Astrocyte (in vitro differentiated cells and primary cell): ENCODE measurements around the gene VGLL3. TPM values are rescaled to one million over a fixed set of nuclear protein-coding genes. Genes with fewer than 3 reads are reported as not detected.

Source experiments
- DNase-seq: peaks from one replicate; pipeline ENCODE4 v3.0.0-alpha.2; 2010; ENCODE audit warnings: low read depth
- FAIRE-seq: peaks from 2 replicates; lab custom pipeline; 2011; peaks lifted over from hg19 to GRCh38; lab: Jason Lieb, UNC
- H2AFZ ChIP-seq: 2 replicates; pipeline ENCODE4 v1.6.0; 2012; ENCODE audit warnings: low read depth, low read length, inconsistent platforms
- H3K27ac ChIP-seq: 2 replicates; pipeline ENCODE4 v1.5.1; 2011; ENCODE audit warnings: low read depth, low read length, inconsistent platforms
- H3K27me3 ChIP-seq: 2 replicates; pipeline ENCODE4 v1.6.0; 2011; ENCODE audit warnings: low read length, inconsistent platforms; ENCODE audit not compliant: insufficient read depth
- H3K36me3 ChIP-seq: 2 replicates; pipeline ENCODE4 v1.5.1; 2011; ENCODE audit warnings: low read length, inconsistent platforms; ENCODE audit not compliant: insufficient read depth
- H3K4me1 ChIP-seq: 2 replicates; pipeline ENCODE4 v1.5.1; 2011; ENCODE audit warnings: low read length, inconsistent platforms; ENCODE audit not compliant: insufficient read depth
- H3K4me2 ChIP-seq: 2 replicates; pipeline ENCODE4 v1.6.0; 2012; ENCODE audit warnings: low read length, inconsistent platforms
- H3K4me3 ChIP-seq: 2 replicates; pipeline ENCODE4 v1.5.1; 2011; ENCODE audit warnings: low read depth, mild to moderate bottlenecking, low read length, inconsistent platforms; ENCODE audit not compliant: insufficient read depth
- H3K79me2 ChIP-seq: 2 replicates; pipeline ENCODE4 v1.6.0; 2012; ENCODE audit warnings: mild to moderate bottlenecking, low read length, inconsistent platforms; ENCODE audit not compliant: insufficient read depth
- H3K9ac ChIP-seq: 2 replicates; pipeline ENCODE4 v1.6.0; 2012; ENCODE audit warnings: mild to moderate bottlenecking, low read length, inconsistent platforms
- H3K9me3 ChIP-seq: 2 replicates; pipeline ENCODE4 v1.5.1; 2012; ENCODE audit warnings: low read depth, mild to moderate bottlenecking, low read length, inconsistent platforms; ENCODE audit not compliant: insufficient read depth
- H4K20me1 ChIP-seq: 2 replicates; pipeline ENCODE4 v1.6.0; 2012; ENCODE audit warnings: low read length, inconsistent platforms; ENCODE audit not compliant: insufficient read depth
- H3K27ac Mint-ChIP-seq: one replicate; pipeline ENCODE4 v1.8.0; 2021; ENCODE audit warnings: mild to moderate bottlenecking, mixed read lengths; ENCODE audit not compliant: unreplicated experiment
- H3K27me3 Mint-ChIP-seq: one replicate; pipeline ENCODE4 v1.8.0; 2021; ENCODE audit warnings: low read depth, mixed read lengths; ENCODE audit not compliant: unreplicated experiment
- H3K36me3 Mint-ChIP-seq: one replicate; pipeline ENCODE4 v1.8.0; 2021; ENCODE audit warnings: low read depth, mixed read lengths; ENCODE audit not compliant: unreplicated experiment
- H3K4me1 Mint-ChIP-seq: one replicate; pipeline ENCODE4 v1.8.0; 2021; ENCODE audit warnings: low read depth, mixed read lengths; ENCODE audit not compliant: unreplicated experiment
- H3K4me3 Mint-ChIP-seq: one replicate; pipeline ENCODE4 v1.8.0; 2021; ENCODE audit warnings: mild to moderate bottlenecking, moderate library complexity, mixed read lengths; ENCODE audit not compliant: unreplicated experiment
- H3K9me3 Mint-ChIP-seq: one replicate; pipeline ENCODE4 v1.8.0; 2021; ENCODE audit warnings: mild to moderate bottlenecking, mixed read lengths; ENCODE audit not compliant: unreplicated experiment
- CTCF ChIP-seq: IDR thresholded peaks from 2 replicates; pipeline ENCODE4 v1.5.1; 2011; ENCODE audit warnings: low read depth, mild to moderate bottlenecking, inconsistent platforms, low read length, moderate library complexity; ENCODE audit not compliant: insufficient read depth
- EZH2 ChIP-seq: IDR thresholded peaks from 2 replicates; pipeline ENCODE4 v1.6.1; 2012; ENCODE audit warnings: mild to moderate bottlenecking, low read length, inconsistent platforms; ENCODE audit not compliant: insufficient read depth
- total RNA-seq: library from RNA; stranded (reverse); gene quantifications from 2 replicates; pipeline ENCODE4 v1.2.1, GENCODE V29; 2021

VGLL3 gene
- total RNA-seq, 1 donor from 2014 or later: 63.7 TPM

- H3K9me3 Mint-ChIP-seq: no peaks in the 10 kb centered on the region
- H4K20me1 ChIP-seq: no peaks in the 10 kb centered on the region
- no peaks in the 10 kb centered on the region for H3K36me3 Mint-ChIP-seq
- no peak overlapping the region for H3K9ac ChIP-seq
- no peaks in the 10 kb centered on the region for H3K9me3 ChIP-seq
- no peaks in the 10 kb centered on the region for H3K27me3 ChIP-seq
- no peak overlapping the region for H3K4me3 ChIP-seq
- no peak overlapping the region for H3K4me2 ChIP-seq
- no peaks in the 10 kb centered on the region for H3K79me2 ChIP-seq
- peak overlapping the region; percentile 30 for H3K27ac ChIP-seq
- H3K4me1 Mint-ChIP-seq: peaks cover 18% of the 10 kb centered on the region
- peak; percentile 8 for DNase-seq
- peaks cover 8% of the 10 kb centered on the region for H3K4me1 ChIP-seq
- TF ChIP-seq EZH2: no peak
- no peak for TF ChIP-seq CTCF
- no peak overlapping the region for H2AFZ ChIP-seq
- no peak for FAIRE-seq
- H3K4me3 Mint-ChIP-seq: no peak overlapping the region
- H3K36me3 ChIP-seq: no peaks in the 10 kb centered on the region
- no peaks in the 10 kb centered on the region for H3K27me3 Mint-ChIP-seq
- no peak overlapping the region for H3K27ac Mint-ChIP-seq
Observed at GRCh38 chr3:86921971-86922680, 68.8 kb downstream of the VGLL3 start.

- H3K4me2 ChIP-seq: no peak overlapping the region
- Mint-ChIP-seq H3K27me3 (no peaks in the 10 kb centered on the region), H3K9me3 (no peaks in the 10 kb centered on the region), H3K4me3 (no peak overlapping the region), H3K4me1 (peaks cover 6% of the 10 kb centered on the region), H3K27ac (no peak overlapping the region), H3K36me3 (no peaks in the 10 kb centered on the region)
- H3K27me3 ChIP-seq: no peaks in the 10 kb centered on the region
- H3K27ac ChIP-seq: no peak overlapping the region
- DNase-seq (no peak), FAIRE-seq (no peak)
- no peak overlapping the region for H3K9ac ChIP-seq
- H3K9me3 ChIP-seq: no peaks in the 10 kb centered on the region
- no peaks in the 10 kb centered on the region for H3K36me3 ChIP-seq
- no peaks in the 10 kb centered on the region for H3K79me2 ChIP-seq
- no peak overlapping the region for H2AFZ ChIP-seq
- no peaks in the 10 kb centered on the region for H4K20me1 ChIP-seq
- H3K4me1 ChIP-seq: no peaks in the 10 kb centered on the region
- no peak overlapping the region for H3K4me3 ChIP-seq
- no peak for TF ChIP-seq EZH2
- TF ChIP-seq CTCF: no peak
Observed at GRCh38 chr3:86914670-86915069, 76.3 kb downstream of the VGLL3 start.

GRCh38 chr3:86913160-86913559, 77.8 kb downstream of the VGLL3 start:
- no peak overlapping the region for H3K9ac ChIP-seq
- no peaks in the 10 kb centered on the region for H3K36me3 Mint-ChIP-seq
- no peaks in the 10 kb centered on the region for H3K9me3 Mint-ChIP-seq
- DNase-seq (no peak), FAIRE-seq (no peak)
- no peaks in the 10 kb centered on the region for H3K79me2 ChIP-seq
- H3K4me3 Mint-ChIP-seq: no peak overlapping the region
- no peak overlapping the region for H3K4me2 ChIP-seq
- H3K4me1 Mint-ChIP-seq: peaks cover 6% of the 10 kb centered on the region
- no peaks in the 10 kb centered on the region for H3K27me3 Mint-ChIP-seq
- no peaks in the 10 kb centered on the region for H3K9me3 ChIP-seq
- H4K20me1 ChIP-seq: no peaks in the 10 kb centered on the region
- no peak overlapping the region for H3K27ac Mint-ChIP-seq
- no peaks in the 10 kb centered on the region for H3K27me3 ChIP-seq
- no peak overlapping the region for H3K4me3 ChIP-seq
- TF ChIP-seq CTCF (no peak), EZH2 (no peak)
- no peaks in the 10 kb centered on the region for H3K36me3 ChIP-seq
- no peaks in the 10 kb centered on the region for H3K4me1 ChIP-seq
- H3K27ac ChIP-seq: no peak overlapping the region
- H2AFZ ChIP-seq: no peak overlapping the region
